Loucy (cell line): ENCODE results near the gene ABCA7.

Experiments used
- H2AFZ ChIP-seq: fragments of 200-600 bp; sonication (generic); 2 replicates; pipeline ENCODE4 v1.6.0; 2016; ENCODE audit warnings: antibody characterized with exemption, mild to moderate bottlenecking, low read length, moderate library complexity
- H3F3A ChIP-seq: fragments of 200-600 bp; 2 replicates; pipeline ENCODE4 v1.6.0; 2016; ENCODE audit warnings: antibody characterized with exemption, low read depth, mild to moderate bottlenecking
- H3K27me3 ChIP-seq: fragments of 200-600 bp; sonication (generic); 2 replicates; pipeline ENCODE4 v1.6.1; 2014; ENCODE audit warnings: low read length, mild to moderate bottlenecking; ENCODE audit not compliant: insufficient read depth, poor library complexity, severe bottlenecking
- H3K36me3 ChIP-seq: fragments of 200-600 bp; sonication (generic); 2 replicates; pipeline ENCODE4 v1.6.1; 2016; ENCODE audit warnings: low read length; ENCODE audit not compliant: insufficient read depth
- H3K4me1 ChIP-seq: fragments of 200-600 bp; sonication (generic); 2 replicates; pipeline ENCODE4 v1.5.1; 2014; ENCODE audit warnings: low read length, mild to moderate bottlenecking; ENCODE audit not compliant: insufficient read depth, poor library complexity, severe bottlenecking
- H3K4me2 ChIP-seq: fragments of 200-600 bp; sonication (generic); 2 replicates; pipeline ENCODE4 v1.6.0; 2014; ENCODE audit warnings: antibody characterized with exemption, low read length, low read depth, mild to moderate bottlenecking; ENCODE audit not compliant: poor library complexity, severe bottlenecking
- H3K4me3 ChIP-seq: fragments of 200-600 bp; sonication (generic); 2 replicates; pipeline ENCODE4 v1.5.1; 2014; ENCODE audit warnings: low read length, mild to moderate bottlenecking, mixed read lengths; ENCODE audit not compliant: poor library complexity, severe bottlenecking
- H3K79me2 ChIP-seq: fragments of 200-600 bp; sonication (generic); 2 replicates; pipeline ENCODE4 v1.6.1; 2014; ENCODE audit warnings: low read length; ENCODE audit not compliant: insufficient read depth
- H3K9ac ChIP-seq: fragments of 200-600 bp; sonication (generic); 2 replicates; pipeline ENCODE4 v1.6.0; 2014; ENCODE audit warnings: mild to moderate bottlenecking, low read depth, low read length, moderate library complexity; ENCODE audit not compliant: poor library complexity, severe bottlenecking
- H3K9me2 ChIP-seq: fragments of 200-600 bp; sonication (generic); replicated peaks from 2 replicates; pipeline ENCODE4 v1.6.1; 2016; ENCODE audit warnings: low read depth, low read length, mixed read lengths
- H3K9me3 ChIP-seq: fragments of 200-600 bp; sonication (generic); 2 replicates; pipeline ENCODE4 v1.6.1; 2014; ENCODE audit warnings: mild to moderate bottlenecking, antibody characterized with exemption, low read length, low read depth; ENCODE audit not compliant: insufficient read depth
- H4K20me1 ChIP-seq: fragments of 200-600 bp; sonication (generic); 2 replicates; pipeline ENCODE4 v1.6.0; 2014; ENCODE audit warnings: antibody characterized with exemption, low read length, mild to moderate bottlenecking; ENCODE audit not compliant: insufficient read depth, poor library complexity, severe bottlenecking
- CTCF ChIP-seq: fragments of 200-600 bp; sonication (generic); conservative IDR thresholded peaks from 2 replicates; pipeline ENCODE4 v1.5.1; 2014; ENCODE audit warnings: mild to moderate bottlenecking, antibody characterized with exemption, low read length
- EZH2phosphoT487 ChIP-seq: fragments of 200-600 bp; IDR thresholded peaks from 2 replicates; pipeline ENCODE4 v1.6.1; 2018; ENCODE audit warnings: antibody characterized with exemption, mild to moderate bottlenecking, moderate library complexity, borderline replicate concordance

Gene ABCA7

GRCh38 chr19:1085676-1086442 is 46.0 kb downstream of the ABCA7 start:
- no peaks in the 10 kb centered on the region for H3F3A ChIP-seq
- H2AFZ ChIP-seq: no peak overlapping the region
- H3K4me3 ChIP-seq: no peak overlapping the region
- no peaks in the 10 kb centered on the region for H3K79me2 ChIP-seq
- H3K9ac ChIP-seq: no peak overlapping the region
- H3K27me3 ChIP-seq: no peaks in the 10 kb centered on the region
- H3K9me3 ChIP-seq: no peaks in the 10 kb centered on the region
- TF ChIP-seq EZH2phosphoT487: no peak
- no peak for TF ChIP-seq CTCF
- H3K4me1 ChIP-seq: no peaks in the 10 kb centered on the region
- H4K20me1 ChIP-seq: peaks cover 6% of the 10 kb centered on the region
- peaks cover 45% of the 10 kb centered on the region; the same call in 1 of the 2 replicates for H3K36me3 ChIP-seq
- H3K4me2 ChIP-seq: no peak overlapping the region
- no peaks in the 10 kb centered on the region for H3K9me2 ChIP-seq

GRCh38 chr19:1086613-1087012 is 46.7 kb downstream of the ABCA7 start:
- H3K36me3 ChIP-seq: peaks cover 50% of the 10 kb centered on the region; the same call in 1 of the 2 replicates
- peaks cover 6% of the 10 kb centered on the region for H4K20me1 ChIP-seq
- H3K9ac ChIP-seq: no peak overlapping the region
- H3K9me3 ChIP-seq: no peaks in the 10 kb centered on the region
- no peaks in the 10 kb centered on the region for H3F3A ChIP-seq
- no peak overlapping the region for H2AFZ ChIP-seq
- no peak overlapping the region for H3K4me2 ChIP-seq
- no peaks in the 10 kb centered on the region for H3K4me1 ChIP-seq
- no peak overlapping the region for H3K4me3 ChIP-seq
- no peaks in the 10 kb centered on the region for H3K9me2 ChIP-seq
- peaks cover 6% of the 10 kb centered on the region; the same call in 1 of the 2 replicates for H3K79me2 ChIP-seq
- no peak for TF ChIP-seq CTCF
- no peak for TF ChIP-seq EZH2phosphoT487
- H3K27me3 ChIP-seq: no peaks in the 10 kb centered on the region

GRCh38 chr19:1087813-1088415 is 48.0 kb downstream of the ABCA7 start:
- H2AFZ ChIP-seq: no peak overlapping the region
- no peaks in the 10 kb centered on the region for H3K4me1 ChIP-seq
- H3K9me2 ChIP-seq: no peaks in the 10 kb centered on the region
- H3K4me3 ChIP-seq: no peak overlapping the region
- H3K27me3 ChIP-seq: no peaks in the 10 kb centered on the region
- H4K20me1 ChIP-seq: peaks cover under 1% of the 10 kb centered on the region
- H3K36me3 ChIP-seq: peaks cover 56% of the 10 kb centered on the region; the same call in 1 of the 2 replicates
- H3F3A ChIP-seq: no peaks in the 10 kb centered on the region
- H3K9ac ChIP-seq: no peak overlapping the region
- TF ChIP-seq EZH2phosphoT487 (no peak), CTCF (no peak)
- no peaks in the 10 kb centered on the region for H3K9me3 ChIP-seq
- H3K4me2 ChIP-seq: no peak overlapping the region
- H3K79me2 ChIP-seq: peaks cover 16% of the 10 kb centered on the region
